SIG-M5 (cell line): ENCODE results near the gene MED15.

ENCODE experiments used
- DNase-seq: peaks from one replicate; lab custom pipeline; 2025; lab: John Stamatoyannopoulos, UW

MED15 gene

GRCh38 chr22:20571531-20572007 lies 64.2 kb downstream of the MED15 start:
- DNase-seq = no peak

GRCh38 chr22:20572132-20572802 lies 64.9 kb downstream of the MED15 start:
- no peak for DNase-seq

GRCh38 chr22:20573176-20573832 lies 65.9 kb downstream of the MED15 start:
- DNase-seq = no peak

DNA sequence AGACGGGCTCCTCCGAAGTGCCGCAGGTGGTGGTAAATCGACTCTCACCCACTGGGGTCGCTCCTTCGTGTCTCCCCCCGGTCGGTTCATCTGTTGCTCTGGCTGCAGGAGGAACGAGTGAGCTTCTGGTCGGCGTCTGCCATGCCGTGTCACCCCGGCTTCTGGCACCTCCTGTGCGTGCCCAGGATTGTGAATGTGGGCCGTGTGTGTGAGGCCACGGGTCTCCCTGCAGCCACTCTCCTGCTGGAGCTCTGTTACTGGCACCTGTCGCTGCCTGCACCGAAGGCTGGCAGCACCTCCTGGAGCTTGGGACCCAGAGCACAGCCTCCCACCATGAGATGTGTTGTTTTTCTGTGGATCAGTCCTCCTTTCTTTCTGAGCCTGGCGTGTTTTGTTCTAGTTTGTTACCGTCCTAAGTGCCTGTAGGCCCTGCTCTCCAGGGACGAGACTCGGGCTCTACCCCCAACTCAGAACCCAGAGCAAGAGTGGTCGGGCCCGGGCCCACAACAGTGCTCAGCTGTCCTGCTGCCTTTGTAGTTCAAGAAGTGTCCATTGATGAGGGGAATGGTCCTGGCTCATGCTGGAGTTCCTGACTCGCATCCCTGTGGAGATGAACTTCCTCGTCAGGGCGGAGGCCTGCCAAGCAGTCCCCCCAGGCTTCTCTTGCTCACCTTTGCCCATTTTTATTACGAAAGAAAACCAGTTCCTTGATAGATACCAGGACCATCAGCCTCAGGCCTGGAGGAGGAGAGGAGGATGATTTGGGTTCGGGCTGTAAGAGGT lies 66.6 kb downstream of the MED15 start:
- no peak for DNase-seq

GRCh38 chr22:20574920-20575353 lies 67.5 kb downstream of the MED15 start:
- no peak for DNase-seq

- DNase-seq = no peak
Observed at GRCh38 chr22:20575724-20576444, 68.5 kb downstream of the MED15 start.

DNA sequence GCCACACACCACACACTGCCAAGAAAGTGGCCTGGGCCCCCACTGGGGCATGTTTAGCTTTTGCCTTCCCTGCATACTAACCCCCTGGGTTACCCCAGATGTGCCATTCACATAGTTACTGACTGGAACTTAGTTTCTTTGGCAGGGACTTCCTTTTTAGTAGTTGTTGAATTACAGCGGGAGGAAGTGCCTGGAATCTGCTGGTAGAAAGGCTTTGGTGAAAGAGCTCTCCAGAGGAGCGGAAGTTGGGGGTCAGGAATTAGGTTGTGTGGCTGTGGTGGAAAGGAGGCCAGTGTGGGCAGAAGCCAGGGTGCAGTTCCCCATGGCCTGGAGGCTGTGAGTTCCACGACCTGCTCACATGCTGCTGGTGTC lies 69.0 kb downstream of the MED15 start:
- no peak for DNase-seq

DNA sequence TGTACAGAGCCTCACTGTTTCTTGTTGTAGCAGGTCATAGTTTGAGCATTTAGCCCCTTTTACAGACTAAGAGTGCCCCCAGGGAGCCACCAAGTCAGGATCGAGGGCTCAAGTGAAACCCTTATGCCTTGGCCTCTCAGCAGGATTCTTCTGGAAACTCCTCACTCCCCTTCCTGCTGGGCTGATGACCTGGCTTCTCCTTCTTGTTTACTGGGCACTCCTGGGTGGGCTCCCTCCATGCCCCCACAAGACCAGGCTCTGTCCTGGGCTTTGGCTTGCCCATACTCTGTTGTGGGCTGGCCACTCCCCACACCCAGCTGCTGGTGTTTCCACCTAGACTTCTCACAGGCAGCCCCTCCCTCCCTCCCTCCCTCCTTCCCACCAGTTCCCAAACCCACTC lies 69.6 kb downstream of the MED15 start:
- DNase-seq = no peak

DNA sequence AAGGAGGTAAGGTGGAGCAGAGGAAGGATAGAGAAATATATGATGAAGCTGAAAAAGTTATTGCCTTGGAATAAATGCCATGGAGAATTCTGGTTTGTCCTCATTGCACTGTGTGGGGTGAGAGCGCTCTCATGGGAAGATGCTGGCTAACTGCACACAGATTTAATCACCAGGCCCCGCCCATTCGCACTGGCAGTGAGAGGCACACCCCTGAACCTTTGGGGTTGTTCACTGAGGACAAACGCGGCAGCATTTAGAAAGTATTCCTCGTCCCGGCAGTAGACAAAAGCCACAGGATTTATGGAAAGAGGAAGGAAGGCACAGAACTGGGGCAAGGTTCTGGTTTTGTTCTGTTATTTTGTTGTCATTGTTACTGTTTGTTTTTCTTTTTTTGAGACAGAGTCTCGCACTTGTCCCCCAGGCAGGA lies 70.2 kb downstream of the MED15 start:
- DNase-seq = no peak

DNA sequence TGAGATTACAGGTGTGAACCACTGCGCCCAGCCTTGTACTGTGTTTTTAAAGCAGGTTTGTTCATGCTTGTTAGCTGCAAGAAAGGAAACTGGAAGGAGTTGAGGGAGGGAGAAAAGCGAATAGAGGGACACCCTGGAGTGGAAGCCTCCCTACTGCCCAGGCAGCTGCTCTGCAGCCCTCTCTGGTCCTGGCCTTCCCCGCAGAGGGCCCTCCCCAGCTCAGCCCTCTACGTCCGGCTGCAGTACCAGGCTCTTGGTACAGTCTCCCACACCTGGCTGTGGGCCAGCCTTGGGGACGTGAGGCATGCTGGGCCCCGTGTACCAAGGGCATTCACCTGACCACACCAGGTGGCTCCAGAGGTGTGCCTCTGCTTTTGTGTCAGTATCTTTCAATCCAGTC lies 70.8 kb downstream of the MED15 start:
- DNase-seq = no peak

DNA sequence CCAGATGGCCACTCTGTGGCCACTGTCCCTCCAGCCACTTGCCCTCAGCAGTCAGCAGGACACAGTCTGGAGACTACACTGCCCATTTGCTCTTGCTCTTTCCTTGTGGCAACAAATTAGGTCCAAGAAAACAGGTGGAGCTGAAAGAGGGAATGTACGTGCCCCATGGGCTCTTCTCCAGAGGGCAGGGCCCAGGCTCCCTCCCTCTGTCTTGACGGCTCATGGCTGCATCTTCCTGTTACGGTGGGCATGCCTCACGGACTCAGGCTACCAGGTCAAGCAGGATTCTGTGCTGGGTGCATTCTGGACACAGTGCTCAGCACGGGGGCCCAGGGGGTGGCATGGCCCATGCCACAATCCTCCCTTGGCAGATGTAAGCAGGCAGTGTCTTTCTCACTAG lies 71.3 kb downstream of the MED15 start:
- no peak for DNase-seq

- no peak for DNase-seq
Observed at GRCh38 chr22:20579273-20580120, 72.1 kb downstream of the MED15 start.

GRCh38 chr22:20580179-20580578 lies 72.8 kb downstream of the MED15 start:
- no peak for DNase-seq

GRCh38 chr22:20580611-20581502 lies 73.4 kb downstream of the MED15 start:
- DNase-seq = no peak

GRCh38 chr22:20581503-20582170 lies 74.2 kb downstream of the MED15 start:
- DNase-seq = no peak

DNA sequence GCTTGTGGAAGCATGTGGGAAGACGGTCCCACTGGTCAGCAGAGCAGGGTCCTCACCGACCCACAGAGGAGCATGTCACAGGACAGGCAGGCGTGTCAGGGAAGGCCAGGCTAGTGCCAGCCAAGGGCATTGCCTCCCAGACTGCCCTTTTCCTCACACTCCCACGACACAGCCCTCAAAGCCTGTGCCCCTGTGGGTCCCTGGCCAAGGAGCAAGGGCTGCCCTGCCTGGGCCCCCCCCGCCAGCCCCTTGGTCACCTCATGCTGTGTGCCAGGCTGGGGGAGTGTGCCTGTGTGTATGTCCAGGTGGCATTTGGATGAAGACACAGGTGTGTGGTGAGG lies 74.7 kb downstream of the MED15 start:
- DNase-seq = no peak

DNA sequence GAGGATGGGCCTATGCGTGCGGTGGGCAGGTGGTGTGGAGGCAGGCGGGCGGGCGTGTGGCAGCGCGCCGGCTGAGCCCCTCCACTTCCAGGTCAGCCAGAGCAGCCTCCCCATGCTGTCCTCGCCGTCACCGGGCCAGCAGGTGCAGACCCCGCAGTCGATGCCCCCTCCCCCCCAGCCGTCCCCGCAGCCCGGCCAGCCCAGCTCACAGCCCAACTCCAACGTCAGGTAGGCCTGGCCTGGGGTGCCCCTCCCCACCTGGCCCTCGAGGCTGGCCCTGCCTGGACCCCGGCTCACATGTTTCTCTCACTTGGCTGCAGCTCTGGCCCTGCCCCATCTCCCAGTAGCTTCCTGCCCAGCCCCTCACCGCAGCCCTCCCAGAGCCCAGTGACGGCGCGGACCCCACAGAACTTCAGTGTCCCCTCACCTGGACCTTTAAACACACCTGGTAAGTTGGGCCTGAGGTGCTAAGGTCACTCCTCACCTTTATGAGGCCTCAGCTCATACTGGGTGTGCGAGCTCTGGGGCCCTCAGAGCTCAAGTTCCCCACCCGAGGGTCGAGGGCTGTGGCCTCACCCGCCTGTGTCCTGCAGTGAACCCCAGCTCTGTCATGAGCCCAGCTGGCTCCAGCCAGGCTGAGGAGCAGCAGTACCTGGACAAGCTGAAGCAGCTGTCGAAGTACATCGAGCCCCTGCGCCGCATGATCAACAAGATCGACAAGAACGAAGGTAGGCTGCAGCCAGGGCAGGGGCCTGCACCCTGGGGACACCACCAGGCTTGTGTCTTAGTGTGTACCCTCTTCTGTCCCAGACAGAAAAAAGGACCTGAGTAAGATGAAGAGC lies 75.3 kb downstream of the MED15 start:
- no peak for DNase-seq

DNA sequence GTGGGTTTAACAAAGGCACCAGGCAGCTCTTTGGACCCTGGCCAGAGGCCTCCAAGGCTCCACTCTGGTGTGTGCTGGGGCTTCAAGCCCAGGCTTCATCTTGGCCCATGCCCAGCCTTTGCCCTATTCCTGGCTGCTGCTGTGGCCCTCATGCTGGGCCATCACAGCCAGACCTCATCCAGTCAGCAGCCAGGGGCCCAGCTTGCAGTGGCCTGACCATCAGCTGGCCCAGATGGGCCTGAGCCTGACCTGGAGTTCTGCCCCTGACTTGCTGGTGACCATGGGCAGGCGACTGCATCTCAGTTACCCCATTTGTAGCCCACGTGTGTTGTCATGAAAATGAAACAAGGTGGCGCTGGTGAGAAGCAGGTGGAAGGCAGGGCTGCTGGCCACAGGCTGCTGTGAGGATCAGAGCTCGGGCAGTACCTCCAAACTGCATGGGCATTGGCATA lies 76.1 kb downstream of the MED15 start:
- no peak for DNase-seq
